Endothelial cell of umbilical vein (primary cell): ENCODE measurements around the gene UBE2C.

ENCODE experiments used
- EZH2 ChIP-seq: IDR thresholded peaks from 2 replicates; pipeline ENCODE4 v1.6.1; 2012; ENCODE audit warnings: borderline replicate concordance, low read depth, mild to moderate bottlenecking, moderate library complexity, low read length, inconsistent platforms; ENCODE audit not compliant: severe bottlenecking
- FOS ChIP-seq: IDR thresholded peaks from 2 replicates; pipeline ENCODE4 v1.6.1; 2011; ENCODE audit warnings: mild to moderate bottlenecking, low read length, moderate library complexity, borderline replicate concordance; ENCODE audit not compliant: insufficient read depth
- POLR2A ChIP-seq: IDR thresholded peaks from 2 replicates; pipeline ENCODE4 v1.6.1; 2012; ENCODE audit warnings: low read depth, mild to moderate bottlenecking, control low read depth, low read length
- TF ChIP-seq, protein P1 (sequence below), 2 donors: IDR thresholded peaks; 1 replicate in 1 of 2; 2 replicates in 1 of 2; pipeline ENCODE4 v1.5.1; 2011; ENCODE audit warnings: low read length in 2 of 2, mild to moderate bottlenecking in 2 of 2, moderate library complexity in 2 of 2, control low read depth in 1 of 2, inconsistent platforms in 1 of 2, low read depth in 1 of 2; ENCODE audit not compliant: insufficient read depth in 1 of 2; ENCODE audit errors: extremely low read depth in 1 of 2
- TF ChIP-seq, protein P2 (sequence below): IDR thresholded peaks from 2 replicates; pipeline ENCODE4 v1.6.1; 2011; ENCODE audit not compliant: insufficient read depth, insufficient read length

DNA sequence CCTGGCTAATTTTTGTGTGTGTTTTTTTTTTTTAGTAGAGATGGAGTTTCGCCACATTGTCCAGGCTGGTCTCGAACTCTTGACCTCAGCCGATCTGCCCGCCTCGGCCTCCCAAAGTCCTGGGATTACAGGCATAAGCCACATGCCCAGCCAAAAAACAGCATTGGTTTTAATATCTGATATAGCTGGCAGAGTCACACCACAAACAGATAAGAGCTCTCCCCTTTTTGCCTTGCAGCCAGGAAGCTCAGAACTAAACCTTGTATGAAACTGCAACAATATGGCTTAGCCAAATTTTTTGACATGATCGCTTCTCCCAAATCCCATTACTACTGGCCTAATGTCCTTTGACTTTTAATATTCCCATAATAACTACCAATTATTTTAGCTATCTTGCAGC is 39.9 kb downstream of the UBE2C start:
- TF ChIP-seq FOS, result no peak
- TF ChIP-seq POLR2A, result no peak
- TF ChIP-seq, protein P1, sequence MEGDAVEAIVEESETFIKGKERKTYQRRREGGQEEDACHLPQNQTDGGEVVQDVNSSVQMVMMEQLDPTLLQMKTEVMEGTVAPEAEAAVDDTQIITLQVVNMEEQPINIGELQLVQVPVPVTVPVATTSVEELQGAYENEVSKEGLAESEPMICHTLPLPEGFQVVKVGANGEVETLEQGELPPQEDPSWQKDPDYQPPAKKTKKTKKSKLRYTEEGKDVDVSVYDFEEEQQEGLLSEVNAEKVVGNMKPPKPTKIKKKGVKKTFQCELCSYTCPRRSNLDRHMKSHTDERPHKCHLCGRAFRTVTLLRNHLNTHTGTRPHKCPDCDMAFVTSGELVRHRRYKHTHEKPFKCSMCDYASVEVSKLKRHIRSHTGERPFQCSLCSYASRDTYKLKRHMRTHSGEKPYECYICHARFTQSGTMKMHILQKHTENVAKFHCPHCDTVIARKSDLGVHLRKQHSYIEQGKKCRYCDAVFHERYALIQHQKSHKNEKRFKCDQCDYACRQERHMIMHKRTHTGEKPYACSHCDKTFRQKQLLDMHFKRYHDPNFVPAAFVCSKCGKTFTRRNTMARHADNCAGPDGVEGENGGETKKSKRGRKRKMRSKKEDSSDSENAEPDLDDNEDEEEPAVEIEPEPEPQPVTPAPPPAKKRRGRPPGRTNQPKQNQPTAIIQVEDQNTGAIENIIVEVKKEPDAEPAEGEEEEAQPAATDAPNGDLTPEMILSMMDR (IDR thresholded peaks at IDR 0.05; ENCODE audit: extremely low read depth in 1 of 2, insufficient read depth in 1 of 2, low read depth in 1 of 2, low read length in 2 of 2), result no peak
- TF ChIP-seq EZH2, result no peak
- TF ChIP-seq, protein P2, sequence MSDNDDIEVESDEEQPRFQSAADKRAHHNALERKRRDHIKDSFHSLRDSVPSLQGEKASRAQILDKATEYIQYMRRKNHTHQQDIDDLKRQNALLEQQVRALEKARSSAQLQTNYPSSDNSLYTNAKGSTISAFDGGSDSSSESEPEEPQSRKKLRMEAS, result no peak
